NCI-H1436 treated with DMSO at 0.1 percent for 48 hours (cell line): ENCODE data around the gene ZBTB42.

Experiments
- DNase-seq: peaks from one replicate; lab custom pipeline; 2025; lab: John Stamatoyannopoulos, UW

ZBTB42 gene

DNA sequence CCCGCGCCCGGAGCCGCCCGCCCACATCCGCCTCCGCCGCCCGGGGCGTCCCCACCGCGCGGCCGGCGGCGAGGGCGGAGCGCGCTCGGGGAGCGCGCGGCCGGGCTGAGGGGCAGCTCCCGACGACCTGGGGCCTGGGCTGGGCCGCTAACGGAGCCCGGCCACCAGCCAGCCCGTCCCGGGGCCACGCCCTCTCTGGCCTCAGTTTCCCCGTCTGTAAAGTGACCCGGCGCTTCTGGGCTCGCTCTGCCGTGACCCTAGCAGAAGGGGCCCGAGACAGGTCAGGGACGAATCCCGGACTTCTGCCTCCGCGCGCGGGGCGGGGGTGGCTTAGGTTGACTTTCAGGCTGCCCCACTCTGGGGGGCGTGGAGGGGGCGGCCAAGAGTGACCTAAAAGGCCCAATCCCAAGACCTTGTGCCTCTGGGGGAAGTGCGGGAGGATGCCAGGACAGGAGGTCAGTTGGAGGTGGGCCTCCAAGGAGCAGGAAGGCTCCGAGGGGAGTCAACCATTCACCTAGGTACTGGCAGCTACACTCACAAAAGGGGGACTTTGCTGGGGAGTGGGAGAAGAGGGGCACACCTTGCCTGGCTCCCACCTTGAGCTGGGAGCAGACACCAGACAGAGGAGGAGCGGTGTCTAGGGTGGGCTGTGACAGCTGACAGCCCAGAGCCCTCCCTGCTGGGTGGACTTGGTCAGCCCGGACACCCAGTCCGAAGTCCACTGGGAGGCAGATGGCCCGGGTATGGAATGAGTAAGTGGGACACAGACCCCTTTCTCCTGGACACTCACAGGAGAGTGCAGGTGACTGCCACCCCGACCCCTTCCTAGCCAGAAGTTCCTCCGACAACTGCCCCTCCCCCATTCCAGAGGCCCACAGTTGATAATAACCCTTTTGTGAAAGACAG, 4.9 kb upstream of the ZBTB42 start:
- DNase-seq: no peak

GRCh38 chr14:104796687-104797081, 4.2 kb upstream of the ZBTB42 start:
- no peak for DNase-seq

DNA sequence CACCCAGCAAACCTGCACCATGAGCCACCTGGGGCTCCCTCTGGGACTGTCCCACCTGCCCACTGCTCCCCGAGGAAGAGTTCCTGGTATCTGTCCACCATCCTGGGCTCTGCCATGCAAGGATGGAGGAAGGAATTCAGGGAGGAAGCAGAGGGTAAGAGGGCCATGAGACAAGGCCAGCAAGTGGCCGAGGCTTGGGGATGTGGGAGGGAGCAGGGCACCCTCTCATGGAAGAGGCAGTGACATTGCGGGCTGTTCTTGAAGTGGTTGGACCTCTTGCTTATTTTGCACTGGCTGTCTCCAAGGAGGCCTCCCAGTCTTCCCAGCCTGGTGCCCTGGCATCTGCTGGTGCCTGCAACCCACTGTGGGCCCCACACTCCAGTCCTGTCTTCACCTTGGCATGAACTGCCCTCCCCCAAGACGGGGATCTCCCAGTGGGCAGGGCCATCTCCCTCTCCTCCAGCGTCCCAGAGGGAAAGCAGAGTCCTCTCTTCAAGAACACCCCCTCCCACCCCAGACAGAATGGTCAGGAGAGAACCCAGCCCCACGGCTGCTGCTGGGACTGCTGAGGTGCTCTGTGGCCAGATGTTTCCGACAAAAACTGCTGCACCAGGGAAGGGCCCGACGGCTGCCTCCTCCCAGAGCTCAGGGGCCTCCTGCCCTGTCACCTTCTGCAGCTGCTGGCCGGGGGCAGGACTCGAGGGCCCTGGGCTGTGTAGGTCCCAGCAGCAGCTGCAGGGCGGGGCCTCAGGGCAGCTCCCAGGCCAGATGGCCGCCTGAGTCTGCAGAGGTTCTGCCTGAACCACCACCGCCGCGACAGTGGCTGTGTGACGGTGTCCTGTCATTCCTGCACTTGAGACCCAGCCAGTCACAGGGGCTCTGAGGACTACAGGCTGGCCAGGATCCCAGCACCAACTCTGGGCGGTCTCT, 3.5 kb upstream of the ZBTB42 start:
- no peak for DNase-seq

GRCh38 chr14:104798300-104799243, 2.3 kb upstream of the ZBTB42 start:
- DNase-seq: no peak

DNA sequence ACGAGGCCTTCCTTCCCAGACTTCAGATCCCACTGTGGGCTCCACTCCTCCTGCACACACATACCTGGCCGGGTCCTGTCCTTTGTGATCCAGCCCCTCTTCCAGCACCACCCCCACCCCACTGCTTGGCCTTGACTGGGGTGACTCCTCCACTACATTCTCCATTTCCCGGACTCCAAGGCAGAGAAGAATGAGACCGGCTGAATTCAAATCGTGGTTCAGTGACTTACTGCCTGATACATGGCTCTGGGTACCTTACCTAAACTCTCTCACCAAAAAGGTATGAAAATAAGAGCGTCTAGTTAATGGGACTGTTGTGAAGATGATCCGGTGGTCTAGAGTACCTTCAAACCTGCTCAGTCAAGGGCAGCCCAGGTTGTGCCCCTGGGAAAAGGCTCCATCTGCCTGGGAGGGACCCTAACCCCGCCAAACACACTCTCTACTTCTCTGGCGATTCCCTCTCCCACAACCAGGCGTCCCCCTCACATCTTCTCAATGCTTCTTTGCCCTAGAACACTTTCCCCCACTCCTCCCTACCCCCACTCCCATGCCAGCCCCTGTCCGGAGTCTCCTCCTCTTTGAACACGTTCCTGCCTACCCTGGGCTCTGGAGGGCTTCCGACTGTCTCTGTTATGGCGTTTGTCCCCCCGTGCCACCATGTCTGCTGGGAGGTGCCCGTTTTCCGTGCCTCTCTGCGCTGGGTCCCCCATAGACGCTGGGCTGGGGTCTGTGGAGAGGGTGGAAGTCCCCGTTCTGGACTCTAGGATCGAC, 1.5 kb upstream of the ZBTB42 start:
- DNase-seq: no peak

DNA sequence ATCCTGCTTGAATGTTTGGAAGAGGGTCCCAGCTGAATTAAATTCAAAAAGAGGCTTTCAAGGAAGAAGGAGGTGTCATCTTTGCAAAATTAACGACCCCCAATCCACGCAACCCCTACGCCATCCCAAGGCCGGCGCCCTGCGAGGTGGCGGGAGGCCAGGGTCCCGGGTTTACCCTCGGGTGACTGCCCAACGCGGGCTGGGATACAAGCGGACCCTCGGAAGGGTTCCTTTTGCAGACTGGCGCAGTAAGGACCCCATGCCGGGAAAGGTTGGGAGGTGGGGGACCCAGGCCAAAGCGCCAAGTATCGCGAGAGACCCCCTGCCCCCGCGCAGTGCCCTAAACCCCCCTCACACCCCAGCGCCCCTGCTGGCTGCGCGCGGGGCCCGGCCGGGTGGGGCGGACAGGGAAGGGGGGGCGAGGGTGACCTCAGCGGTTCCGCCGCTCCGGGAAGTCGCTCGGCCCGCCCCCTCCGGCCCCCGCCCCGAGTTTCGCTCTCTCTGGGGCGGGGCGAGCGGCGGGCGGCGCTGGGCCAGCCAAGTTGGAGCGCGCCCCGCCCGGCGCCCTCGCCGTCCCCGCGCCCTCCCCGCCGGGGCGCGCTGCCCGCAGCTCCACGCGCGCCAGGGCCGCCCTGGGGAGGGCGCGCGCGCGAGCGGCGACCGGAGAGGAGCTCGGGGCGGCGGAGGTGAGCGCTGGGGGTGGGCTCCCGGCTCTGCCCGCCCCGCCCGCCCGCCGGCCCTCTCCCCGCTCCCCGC, 708 bp upstream of the ZBTB42 start:
- no peak for DNase-seq

DNA sequence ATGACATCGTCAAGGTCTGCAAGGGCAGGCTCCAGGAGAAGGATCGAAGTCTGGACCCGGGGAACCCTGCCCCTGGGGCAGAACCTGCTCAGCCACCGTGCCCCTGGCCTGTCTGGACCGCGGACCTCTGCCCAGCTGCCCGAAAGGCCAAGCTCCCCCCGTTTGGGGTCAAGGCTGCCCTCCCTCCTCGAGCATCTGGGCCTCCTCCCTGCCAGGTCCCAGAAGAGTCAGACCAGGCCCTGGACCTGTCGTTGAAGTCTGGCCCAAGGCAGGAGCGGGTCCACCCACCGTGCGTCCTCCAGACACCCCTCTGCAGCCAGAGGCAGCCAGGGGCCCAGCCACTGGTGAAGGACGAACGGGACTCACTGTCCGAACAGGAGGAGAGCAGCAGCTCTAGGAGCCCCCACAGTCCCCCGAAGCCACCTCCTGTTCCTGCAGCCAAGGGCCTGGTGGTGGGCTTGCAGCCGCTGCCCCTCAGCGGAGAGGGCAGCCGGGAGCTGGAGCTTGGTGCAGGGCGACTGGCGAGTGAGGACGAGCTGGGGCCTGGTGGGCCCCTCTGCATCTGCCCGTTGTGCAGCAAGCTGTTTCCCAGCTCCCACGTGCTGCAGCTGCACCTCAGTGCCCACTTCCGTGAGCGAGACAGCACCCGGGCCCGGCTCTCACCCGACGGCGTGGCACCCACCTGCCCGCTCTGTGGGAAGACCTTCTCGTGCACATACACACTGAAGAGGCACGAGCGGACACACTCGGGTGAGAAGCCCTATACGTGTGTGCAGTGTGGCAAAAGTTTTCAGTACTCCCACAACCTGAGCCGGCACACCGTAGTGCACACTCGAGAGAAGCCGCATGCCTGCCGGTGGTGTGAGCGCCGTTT, 856 bp downstream of the ZBTB42 start:
- DNase-seq: no peak

- DNase-seq: no peak
Measured at GRCh38 chr14:104802394-104803184, 1.7 kb downstream of the ZBTB42 start.

DNA sequence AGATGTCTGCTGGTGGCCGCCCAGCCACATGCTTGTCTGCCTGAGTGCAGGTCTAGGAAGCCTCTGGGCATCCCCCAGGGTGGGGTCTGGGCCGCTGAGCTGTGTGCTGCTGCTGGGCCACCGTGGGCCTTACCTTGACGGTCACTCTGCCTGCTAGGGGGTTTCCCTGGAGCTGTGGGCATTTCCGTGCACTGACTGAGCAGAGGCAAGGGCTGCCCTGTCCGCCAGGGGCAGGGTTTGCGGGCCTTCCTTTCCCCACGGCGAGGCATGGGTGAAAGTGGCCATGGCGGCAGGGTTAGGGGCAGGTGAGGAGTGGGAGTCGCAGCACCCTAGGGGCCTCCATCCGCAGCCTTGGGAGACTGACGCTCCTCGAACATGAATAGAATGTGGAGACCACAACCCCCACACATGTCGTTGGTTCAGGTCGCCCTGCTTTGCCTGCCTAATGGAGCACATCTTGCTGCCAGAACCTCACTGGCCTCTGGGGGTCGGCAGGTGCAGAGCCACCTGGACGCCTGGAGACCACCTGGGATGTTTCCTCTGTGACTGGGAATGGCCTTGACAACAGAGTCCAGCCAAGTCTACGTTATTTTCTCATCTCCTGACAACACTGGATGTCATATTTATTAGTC, 2.5 kb downstream of the ZBTB42 start:
- no peak for DNase-seq

DNA sequence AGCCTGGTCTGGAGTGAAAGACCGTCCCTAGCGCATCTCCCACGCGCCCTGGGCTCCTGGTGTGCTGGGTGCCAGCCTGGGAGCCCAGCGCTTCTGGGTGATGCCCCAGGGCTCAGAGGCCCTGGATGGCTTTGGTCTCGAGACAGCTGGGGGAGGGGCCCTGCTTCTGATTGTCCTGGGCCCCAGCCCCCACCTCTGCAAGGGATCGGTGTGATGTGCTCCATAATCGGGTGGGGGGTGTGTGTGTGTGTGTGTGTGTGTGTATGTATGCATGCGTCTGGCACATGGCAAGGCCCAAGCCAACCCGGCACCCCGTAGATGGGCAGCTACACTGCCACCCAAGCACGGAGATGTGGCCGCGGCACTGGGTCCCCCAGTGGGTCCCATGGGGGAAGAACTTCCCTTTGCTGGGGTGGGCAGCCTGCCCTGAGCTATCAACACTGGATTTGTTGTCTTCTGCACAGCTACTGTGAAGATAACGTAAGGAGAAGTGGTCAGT, 3.1 kb downstream of the ZBTB42 start:
- DNase-seq: no peak

DNA sequence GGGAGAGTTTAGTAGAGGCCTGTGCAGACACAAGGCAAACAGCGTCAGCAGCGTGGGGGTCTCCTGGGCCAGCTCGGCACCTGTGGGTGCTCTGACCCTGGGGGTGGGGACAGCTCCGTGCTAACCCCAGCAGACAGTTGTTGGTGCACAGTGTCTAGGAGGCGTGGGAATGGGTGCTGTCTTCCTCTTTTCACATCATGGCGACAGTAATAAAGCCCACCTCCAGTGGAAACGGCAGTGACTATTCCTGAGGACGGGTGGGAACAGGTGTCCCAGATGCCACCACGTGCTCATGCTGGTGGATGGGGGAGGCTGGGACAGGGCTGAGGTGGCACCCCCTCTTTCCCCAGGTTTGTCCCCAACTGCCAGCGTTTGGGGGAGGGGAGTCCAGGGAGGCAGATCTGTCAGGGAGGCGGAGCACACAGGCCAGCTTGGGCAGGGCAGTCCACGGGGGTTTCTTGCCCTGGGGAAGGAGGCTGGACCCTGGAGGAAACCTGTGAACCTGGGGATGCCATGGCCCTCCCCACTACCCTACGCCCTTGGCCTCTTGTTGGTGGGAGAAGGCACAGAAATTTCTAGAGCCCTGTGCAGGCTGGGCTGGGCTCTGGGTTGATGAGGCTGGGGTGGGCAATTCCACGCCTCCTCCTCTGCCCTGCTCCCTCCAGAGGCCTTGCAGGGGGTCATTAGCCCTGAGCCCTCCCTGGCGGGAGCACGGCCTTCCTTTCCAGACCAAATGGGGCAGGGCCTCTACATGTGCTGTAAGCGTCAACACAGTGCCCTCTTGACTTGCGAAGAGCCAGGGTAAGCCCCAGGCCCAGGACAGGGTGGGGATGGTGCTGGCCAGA, 3.8 kb downstream of the ZBTB42 start:
- no peak for DNase-seq

DNA sequence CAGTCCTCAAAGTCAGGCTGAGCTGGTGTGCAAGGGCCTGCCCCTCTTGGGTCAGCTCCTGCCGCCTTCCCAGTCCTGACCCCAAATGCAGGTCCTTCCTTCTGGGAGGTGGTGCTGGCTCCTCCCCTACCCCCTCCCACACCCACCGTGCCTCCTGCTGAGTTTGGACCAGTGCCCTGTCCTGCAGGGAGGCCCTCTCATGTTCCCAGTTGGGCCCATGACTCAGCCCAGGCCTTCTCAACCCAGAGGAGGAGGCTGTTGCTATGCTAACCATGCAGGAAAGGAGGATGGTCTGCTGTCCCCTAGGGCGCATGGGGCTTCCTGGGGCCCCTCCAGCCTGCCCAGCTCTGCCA, 4.4 kb downstream of the ZBTB42 start:
- no peak for DNase-seq

GRCh38 chr14:104805941-104806624, 5.2 kb downstream of the ZBTB42 start:
- no peak for DNase-seq

DNA sequence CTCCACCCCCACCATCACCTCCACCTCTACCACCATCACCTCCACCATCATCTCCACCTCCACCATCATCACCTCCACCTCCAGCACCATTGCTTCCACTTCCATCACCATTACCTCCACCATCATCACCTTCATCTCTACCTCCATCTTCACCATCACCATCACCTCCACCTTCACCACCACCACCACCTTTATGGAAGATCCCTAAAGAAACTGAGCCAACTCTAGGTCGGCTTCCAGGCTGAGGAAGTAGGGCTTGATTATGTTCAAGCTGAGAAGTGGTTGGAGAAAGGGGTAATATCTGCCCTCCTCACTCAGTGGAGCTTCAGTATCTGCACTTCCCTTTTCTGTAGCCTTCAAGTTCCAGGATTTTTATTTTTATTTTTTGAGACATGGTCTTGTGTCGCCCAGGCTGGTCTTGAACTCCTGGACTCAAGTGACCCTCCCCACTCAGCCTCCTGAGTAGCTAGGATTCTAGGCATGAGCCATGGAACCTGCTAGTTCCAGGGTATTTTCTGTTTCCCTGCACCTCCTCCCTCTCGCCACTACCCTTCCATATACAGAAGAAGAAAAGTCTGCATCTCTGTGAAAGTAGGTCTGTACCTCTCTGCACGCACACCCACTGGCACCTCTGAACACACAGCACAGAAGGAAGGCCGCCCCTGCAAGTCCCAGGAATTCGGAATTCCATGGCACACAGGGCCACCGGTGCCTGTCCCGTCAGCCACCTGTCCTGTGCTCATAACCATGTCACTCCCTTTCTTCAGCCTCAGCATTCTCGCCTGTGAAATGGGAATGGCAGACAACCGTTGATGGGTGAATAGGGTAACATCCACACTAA, 5.9 kb downstream of the ZBTB42 start:
- no peak for DNase-seq

GRCh38 chr14:104808456-104808855, 7.6 kb downstream of the ZBTB42 start:
- no peak for DNase-seq
